GM18502 (cell line): ENCODE measurements around the gene TMEM33.

ENCODE experiments used
- ATAC-seq: cut with Tn5 transposase; IDR thresholded peaks from one replicate; pipeline ENCODE4 v1.9.1; 2021; ENCODE audit warnings: mild to moderate bottlenecking; ENCODE audit not compliant: unreplicated experiment, poor library complexity

Gene TMEM33

GRCh38 chr4:41992967-41993857 lies 58.0 kb downstream of the TMEM33 start:
- ATAC-seq, result no peak

- ATAC-seq, result no peak
Observed at GRCh38 chr4:41994461-41994985, 59.3 kb downstream of the TMEM33 start.

DNA sequence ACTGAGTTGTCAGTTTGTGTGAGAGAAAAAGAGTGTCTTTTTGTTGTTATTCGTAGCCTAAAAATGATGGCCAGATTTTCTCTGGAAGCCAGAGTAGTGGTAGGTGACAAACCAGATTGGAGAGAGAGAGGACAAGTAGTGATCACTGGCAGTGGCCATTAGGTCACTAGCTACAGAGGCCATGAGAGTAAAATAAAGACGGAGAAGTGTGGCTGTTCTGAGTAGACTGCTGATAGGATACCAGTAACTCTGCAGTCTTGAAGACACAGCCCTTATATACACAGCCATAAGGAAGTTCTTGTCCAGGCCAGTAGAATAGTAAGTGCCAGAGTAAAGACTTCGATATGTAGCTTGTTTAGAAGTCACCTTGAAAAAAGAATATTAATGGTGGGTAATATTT lies 62.8 kb downstream of the TMEM33 start:
- no peak for ATAC-seq

DNA sequence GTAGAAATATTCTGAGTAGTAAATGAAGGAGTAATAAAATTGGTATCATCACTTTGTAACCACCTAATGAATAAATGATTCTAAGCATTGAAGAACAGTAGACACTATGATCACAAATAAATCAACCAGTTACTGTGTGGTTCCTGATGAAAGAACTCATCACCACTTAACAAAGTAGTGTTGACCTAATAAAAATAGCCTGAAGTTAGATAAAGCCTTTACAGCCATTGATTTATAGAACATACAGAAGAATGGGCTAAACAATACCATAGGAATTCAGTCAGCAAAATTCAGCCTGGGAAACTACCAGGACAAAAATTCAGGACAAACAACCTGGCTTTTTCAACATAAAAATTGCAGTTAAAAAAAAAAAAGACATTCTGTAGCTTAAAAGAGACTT lies 64.1 kb downstream of the TMEM33 start:
- no peak for ATAC-seq

DNA sequence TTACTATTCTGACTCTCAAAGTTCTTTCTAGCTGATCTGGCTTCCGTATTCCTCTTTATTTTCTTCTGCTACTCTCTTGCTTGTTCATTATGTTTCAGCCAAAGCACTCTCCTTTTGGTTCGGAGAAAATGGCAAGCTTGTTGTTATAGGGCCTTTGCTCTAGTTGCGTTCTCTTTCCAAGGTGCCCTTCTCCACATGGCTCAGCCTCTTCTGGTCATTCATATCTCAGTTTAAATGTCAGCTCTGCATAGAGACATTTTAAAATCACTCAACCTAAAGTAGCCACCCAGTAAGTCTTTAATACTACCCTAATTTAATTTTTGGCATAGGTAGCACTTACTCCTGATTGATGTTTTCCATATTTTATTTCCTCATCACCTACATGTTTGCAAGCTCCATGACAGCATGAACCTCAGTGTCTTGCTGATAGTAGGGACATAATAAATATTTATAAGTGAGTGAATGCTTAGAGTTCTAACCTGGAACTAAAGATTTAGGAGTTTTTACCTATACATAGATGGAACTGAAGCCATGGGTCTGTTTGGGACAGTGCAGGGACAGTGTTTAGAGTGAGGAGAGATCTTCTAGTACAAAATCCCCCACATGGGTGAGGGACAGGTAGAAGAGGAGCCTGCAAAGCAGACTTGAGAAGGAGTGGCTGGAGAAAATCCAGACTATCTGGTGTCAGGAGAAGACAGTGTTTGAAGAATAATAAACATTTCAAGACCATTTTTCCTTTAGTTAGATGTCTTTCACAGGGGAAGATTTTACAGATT lies 73.0 kb downstream of the TMEM33 start:
- no peak for ATAC-seq
